HG02943 (cell line): ENCODE measurements around the gene STRBP.
A peak's percentile ranks its signal among the peaks of the same experiment; 100 is the strongest.
"Not testable (repeated sequence)": the region's sequence is repeated elsewhere in the genome, so short reads cannot be mapped to it uniquely, and the experiment has no call there.

ENCODE experiments used
- ATAC-seq: cut with Tn5 transposase; IDR thresholded peaks from one replicate; pipeline ENCODE4 v1.9.1; 2021; ENCODE audit warnings: mild to moderate bottlenecking, low read depth, moderate library complexity; ENCODE audit not compliant: unreplicated experiment

Gene STRBP

GRCh38 chr9:123283455-123283854 is 15.1 kb upstream of the STRBP start:
- ATAC-seq: no peak

- ATAC-seq: no peak
Observed at GRCh38 chr9:123283048-123283408, 14.6 kb upstream of the STRBP start.

- ATAC-seq: no peak
Observed at GRCh38 chr9:123282362-123283047, 14.1 kb upstream of the STRBP start.

- no peak for ATAC-seq
Observed at GRCh38 chr9:123281659-123282350, 13.4 kb upstream of the STRBP start.

GRCh38 chr9:123278879-123279493 is 10.6 kb upstream of the STRBP start:
- not testable (repeated sequence) for ATAC-seq

- no peak for ATAC-seq
Observed at GRCh38 chr9:123278361-123278760, 10.0 kb upstream of the STRBP start.

GRCh38 chr9:123276551-123276950 is 8.2 kb upstream of the STRBP start:
- ATAC-seq: no peak

- not testable (repeated sequence) for ATAC-seq
Observed at GRCh38 chr9:123271133-123271532, 2.7 kb upstream of the STRBP start.

GRCh38 chr9:123269281-123269680 is 895 bp upstream of the STRBP start:
- ATAC-seq: no peak

GRCh38 chr9:123268199-123268464 is 254 bp downstream of the STRBP start:
- peak; percentile 4 for ATAC-seq

GRCh38 chr9:123267481-123268198 is 746 bp downstream of the STRBP start:
- no peak for ATAC-seq

GRCh38 chr9:123266655-123267399 is 1.6 kb downstream of the STRBP start:
- ATAC-seq: no peak

GRCh38 chr9:123265833-123266232 is 2.6 kb downstream of the STRBP start:
- ATAC-seq: no peak

GRCh38 chr9:123263227-123263626 is 5.2 kb downstream of the STRBP start:
- no peak for ATAC-seq

- no peak for ATAC-seq
Observed at GRCh38 chr9:123262338-123262737, 6.0 kb downstream of the STRBP start.

- no peak for ATAC-seq
Observed at GRCh38 chr9:123261006-123261677, 7.2 kb downstream of the STRBP start.

GRCh38 chr9:123260340-123260739 is 8.0 kb downstream of the STRBP start:
- no peak for ATAC-seq

- ATAC-seq: no peak
Observed at GRCh38 chr9:123257276-123257675, 11.1 kb downstream of the STRBP start.

GRCh38 chr9:123255718-123256117 is 12.7 kb downstream of the STRBP start:
- ATAC-seq: no peak

GRCh38 chr9:123253204-123253603 is 15.2 kb downstream of the STRBP start:
- ATAC-seq: no peak
